ENCODE measurements around the gene CELA2A. TPM values are rescaled to one million over a fixed set of nuclear protein-coding genes. Genes with fewer than 3 reads are reported as not detected.
A peak's percentile ranks its signal among the peaks of the same experiment; 100 is the strongest.

The CELA2A gene
- total and polyA plus RNA-seq, 9 of the 15 experiments (the other 6 are each of a cell fraction or from before 2014, with no cell fraction given): 0.62 TPM; not detected in 8

DNA sequence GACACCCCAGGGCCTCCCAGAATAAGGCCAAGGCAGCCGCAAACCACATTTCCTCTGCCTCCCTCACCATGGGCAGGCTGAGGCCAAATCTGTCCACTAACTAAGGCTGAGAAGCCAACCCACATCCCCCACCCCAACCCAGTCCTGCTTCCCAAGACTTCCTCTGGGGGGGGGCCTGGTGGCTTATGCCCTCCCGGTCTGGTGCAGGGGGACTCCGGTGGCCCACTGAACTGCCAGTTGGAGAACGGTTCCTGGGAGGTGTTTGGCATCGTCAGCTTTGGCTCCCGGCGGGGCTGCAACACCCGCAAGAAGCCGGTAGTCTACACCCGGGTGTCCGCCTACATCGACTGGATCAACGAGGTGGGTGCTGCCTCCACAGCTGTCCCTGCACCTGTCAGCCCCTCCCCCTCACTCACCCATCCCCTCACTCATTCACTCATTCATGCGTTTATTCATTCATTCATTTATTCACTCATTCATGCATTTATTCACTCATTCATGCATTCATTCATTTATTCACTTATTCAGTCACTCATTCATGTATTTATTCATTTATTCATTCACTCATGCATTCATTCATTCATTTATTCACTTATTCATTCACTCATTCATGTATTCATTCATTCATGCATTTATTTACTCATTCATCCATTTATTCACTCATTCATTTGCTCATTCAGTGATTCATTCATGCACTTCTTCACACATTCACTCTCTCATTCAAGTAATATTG, 11.0 kb upstream of the CELA2A start (continued):
- TF ChIP-seq, protein P1, sequence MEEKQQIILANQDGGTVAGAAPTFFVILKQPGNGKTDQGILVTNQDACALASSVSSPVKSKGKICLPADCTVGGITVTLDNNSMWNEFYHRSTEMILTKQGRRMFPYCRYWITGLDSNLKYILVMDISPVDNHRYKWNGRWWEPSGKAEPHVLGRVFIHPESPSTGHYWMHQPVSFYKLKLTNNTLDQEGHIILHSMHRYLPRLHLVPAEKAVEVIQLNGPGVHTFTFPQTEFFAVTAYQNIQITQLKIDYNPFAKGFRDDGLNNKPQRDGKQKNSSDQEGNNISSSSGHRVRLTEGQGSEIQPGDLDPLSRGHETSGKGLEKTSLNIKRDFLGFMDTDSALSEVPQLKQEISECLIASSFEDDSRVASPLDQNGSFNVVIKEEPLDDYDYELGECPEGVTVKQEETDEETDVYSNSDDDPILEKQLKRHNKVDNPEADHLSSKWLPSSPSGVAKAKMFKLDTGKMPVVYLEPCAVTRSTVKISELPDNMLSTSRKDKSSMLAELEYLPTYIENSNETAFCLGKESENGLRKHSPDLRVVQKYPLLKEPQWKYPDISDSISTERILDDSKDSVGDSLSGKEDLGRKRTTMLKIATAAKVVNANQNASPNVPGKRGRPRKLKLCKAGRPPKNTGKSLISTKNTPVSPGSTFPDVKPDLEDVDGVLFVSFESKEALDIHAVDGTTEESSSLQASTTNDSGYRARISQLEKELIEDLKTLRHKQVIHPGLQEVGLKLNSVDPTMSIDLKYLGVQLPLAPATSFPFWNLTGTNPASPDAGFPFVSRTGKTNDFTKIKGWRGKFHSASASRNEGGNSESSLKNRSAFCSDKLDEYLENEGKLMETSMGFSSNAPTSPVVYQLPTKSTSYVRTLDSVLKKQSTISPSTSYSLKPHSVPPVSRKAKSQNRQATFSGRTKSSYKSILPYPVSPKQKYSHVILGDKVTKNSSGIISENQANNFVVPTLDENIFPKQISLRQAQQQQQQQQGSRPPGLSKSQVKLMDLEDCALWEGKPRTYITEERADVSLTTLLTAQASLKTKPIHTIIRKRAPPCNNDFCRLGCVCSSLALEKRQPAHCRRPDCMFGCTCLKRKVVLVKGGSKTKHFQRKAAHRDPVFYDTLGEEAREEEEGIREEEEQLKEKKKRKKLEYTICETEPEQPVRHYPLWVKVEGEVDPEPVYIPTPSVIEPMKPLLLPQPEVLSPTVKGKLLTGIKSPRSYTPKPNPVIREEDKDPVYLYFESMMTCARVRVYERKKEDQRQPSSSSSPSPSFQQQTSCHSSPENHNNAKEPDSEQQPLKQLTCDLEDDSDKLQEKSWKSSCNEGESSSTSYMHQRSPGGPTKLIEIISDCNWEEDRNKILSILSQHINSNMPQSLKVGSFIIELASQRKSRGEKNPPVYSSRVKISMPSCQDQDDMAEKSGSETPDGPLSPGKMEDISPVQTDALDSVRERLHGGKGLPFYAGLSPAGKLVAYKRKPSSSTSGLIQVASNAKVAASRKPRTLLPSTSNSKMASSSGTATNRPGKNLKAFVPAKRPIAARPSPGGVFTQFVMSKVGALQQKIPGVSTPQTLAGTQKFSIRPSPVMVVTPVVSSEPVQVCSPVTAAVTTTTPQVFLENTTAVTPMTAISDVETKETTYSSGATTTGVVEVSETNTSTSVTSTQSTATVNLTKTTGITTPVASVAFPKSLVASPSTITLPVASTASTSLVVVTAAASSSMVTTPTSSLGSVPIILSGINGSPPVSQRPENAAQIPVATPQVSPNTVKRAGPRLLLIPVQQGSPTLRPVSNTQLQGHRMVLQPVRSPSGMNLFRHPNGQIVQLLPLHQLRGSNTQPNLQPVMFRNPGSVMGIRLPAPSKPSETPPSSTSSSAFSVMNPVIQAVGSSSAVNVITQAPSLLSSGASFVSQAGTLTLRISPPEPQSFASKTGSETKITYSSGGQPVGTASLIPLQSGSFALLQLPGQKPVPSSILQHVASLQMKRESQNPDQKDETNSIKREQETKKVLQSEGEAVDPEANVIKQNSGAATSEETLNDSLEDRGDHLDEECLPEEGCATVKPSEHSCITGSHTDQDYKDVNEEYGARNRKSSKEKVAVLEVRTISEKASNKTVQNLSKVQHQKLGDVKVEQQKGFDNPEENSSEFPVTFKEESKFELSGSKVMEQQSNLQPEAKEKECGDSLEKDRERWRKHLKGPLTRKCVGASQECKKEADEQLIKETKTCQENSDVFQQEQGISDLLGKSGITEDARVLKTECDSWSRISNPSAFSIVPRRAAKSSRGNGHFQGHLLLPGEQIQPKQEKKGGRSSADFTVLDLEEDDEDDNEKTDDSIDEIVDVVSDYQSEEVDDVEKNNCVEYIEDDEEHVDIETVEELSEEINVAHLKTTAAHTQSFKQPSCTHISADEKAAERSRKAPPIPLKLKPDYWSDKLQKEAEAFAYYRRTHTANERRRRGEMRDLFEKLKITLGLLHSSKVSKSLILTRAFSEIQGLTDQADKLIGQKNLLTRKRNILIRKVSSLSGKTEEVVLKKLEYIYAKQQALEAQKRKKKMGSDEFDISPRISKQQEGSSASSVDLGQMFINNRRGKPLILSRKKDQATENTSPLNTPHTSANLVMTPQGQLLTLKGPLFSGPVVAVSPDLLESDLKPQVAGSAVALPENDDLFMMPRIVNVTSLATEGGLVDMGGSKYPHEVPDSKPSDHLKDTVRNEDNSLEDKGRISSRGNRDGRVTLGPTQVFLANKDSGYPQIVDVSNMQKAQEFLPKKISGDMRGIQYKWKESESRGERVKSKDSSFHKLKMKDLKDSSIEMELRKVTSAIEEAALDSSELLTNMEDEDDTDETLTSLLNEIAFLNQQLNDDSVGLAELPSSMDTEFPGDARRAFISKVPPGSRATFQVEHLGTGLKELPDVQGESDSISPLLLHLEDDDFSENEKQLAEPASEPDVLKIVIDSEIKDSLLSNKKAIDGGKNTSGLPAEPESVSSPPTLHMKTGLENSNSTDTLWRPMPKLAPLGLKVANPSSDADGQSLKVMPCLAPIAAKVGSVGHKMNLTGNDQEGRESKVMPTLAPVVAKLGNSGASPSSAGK (IDR thresholded peaks at IDR 0.05): no peak
- TF ChIP-seq, protein P2, sequence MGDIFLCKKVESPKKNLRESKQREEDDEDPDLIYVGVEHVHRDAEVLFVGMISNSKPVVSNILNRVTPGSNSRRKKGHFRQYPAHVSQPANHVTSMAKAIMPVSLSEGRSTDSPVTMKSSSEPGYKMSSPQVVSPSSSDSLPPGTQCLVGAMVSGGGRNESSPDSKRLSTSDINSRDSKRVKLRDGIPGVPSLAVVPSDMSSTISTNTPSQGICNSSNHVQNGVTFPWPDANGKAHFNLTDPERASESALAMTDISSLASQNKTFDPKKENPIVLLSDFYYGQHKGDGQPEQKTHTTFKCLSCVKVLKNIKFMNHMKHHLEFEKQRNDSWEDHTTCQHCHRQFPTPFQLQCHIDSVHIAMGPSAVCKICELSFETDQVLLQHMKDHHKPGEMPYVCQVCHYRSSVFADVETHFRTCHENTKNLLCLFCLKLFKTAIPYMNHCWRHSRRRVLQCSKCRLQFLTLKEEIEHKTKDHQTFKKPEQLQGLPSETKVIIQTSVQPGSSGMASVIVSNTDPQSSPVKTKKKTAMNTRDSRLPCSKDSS (IDR thresholded peaks at IDR 0.05; ENCODE audit: low read depth, partially characterized antibody): no peak
- no peak for TF ChIP-seq BRCA1 (IDR thresholded peaks at IDR 0.05)
- TF ChIP-seq BRCA1 (CRISPR knock-in tag; IDR thresholded peaks at IDR 0.05): no peak
- TF ChIP-seq, protein P3, sequence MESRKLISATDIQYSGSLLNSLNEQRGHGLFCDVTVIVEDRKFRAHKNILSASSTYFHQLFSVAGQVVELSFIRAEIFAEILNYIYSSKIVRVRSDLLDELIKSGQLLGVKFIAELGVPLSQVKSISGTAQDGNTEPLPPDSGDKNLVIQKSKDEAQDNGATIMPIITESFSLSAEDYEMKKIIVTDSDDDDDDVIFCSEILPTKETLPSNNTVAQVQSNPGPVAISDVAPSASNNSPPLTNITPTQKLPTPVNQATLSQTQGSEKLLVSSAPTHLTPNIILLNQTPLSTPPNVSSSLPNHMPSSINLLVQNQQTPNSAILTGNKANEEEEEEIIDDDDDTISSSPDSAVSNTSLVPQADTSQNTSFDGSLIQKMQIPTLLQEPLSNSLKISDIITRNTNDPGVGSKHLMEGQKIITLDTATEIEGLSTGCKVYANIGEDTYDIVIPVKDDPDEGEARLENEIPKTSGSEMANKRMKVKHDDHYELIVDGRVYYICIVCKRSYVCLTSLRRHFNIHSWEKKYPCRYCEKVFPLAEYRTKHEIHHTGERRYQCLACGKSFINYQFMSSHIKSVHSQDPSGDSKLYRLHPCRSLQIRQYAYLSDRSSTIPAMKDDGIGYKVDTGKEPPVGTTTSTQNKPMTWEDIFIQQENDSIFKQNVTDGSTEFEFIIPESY (CRISPR knock-in tag; IDR thresholded peaks at IDR 0.05): peak; percentile 87
- TF ChIP-seq LEF1 (IDR thresholded peaks at IDR 0.05): no peak
- TF ChIP-seq, protein P4, sequence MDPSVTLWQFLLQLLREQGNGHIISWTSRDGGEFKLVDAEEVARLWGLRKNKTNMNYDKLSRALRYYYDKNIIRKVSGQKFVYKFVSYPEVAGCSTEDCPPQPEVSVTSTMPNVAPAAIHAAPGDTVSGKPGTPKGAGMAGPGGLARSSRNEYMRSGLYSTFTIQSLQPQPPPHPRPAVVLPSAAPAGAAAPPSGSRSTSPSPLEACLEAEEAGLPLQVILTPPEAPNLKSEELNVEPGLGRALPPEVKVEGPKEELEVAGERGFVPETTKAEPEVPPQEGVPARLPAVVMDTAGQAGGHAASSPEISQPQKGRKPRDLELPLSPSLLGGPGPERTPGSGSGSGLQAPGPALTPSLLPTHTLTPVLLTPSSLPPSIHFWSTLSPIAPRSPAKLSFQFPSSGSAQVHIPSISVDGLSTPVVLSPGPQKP (CRISPR knock-in tag; IDR thresholded peaks at IDR 0.05): no peak

Measured in K562 (cell line).